NCI-H524 treated with DMSO at 0.1 percent for 48 hours (cell line): ENCODE results near the gene WDR5.

Experiments
- DNase-seq: peaks from one replicate; lab custom pipeline; 2025; lab: John Stamatoyannopoulos, UW

Gene WDR5

DNA sequence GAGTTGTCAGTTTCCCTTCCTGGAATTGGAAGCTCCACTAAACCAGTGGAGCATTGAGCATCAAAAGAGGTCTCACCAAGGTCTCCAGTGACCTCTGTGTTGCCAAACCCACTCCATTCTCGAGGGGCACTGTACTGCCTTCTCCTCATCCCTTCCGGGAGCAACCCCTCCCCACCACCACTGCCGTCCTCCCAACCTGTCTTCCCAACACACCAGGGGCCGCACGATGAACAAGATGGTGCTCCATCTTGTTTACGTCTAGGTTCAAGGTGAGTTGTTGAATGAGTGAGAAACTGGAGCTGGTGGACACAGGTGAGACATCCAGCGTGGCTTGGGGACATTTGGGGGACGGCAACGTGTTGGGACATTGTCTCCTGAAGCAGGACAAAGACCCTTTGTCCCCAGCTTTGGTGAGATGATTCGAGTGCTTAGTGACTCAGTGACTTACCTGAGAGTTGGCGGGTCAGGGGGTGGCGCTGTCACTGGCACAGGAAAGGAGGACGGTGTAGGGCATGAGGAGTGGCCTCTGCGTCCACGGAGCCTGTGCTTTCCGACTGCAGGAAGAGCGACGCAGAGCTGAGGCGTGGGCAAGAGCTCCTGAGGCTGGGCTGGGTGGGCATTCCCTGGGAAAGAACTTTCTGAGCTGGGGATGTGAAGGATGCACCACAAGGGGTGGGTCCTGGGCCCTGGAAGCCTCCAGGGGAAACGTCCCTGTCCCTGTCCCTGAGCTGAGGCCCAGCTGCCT lies 73.3 kb downstream of the WDR5 start:
- DNase-seq = no peak
